ENCODE results near the gene RNF183.
"Not testable (repeated sequence)": the region's sequence is repeated elsewhere in the genome, so short reads cannot be mapped to it uniquely, and the experiment has no call there.

RNF183 gene

DNA sequence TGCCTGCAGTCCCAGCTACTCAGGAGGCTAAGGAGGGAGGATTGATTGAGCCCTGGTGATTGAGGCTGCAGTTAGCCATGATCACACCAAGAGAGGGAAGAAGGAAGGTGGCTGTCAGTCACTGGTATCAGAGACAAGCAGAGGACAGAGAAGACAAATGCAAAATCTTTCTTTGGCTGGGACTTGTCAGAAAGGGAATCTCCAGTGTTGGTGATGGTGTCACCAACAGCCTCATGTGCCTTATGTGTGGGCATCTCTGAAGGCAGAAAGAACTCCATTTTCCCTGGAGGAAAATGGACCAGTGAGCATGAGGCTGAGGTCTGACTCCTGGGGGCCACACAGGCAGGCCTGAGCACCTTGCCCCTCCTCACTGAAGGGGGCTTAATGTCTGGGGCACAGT lies 12.1 kb upstream of the RNF183 start:
- DNase-seq, result no peak

DNA sequence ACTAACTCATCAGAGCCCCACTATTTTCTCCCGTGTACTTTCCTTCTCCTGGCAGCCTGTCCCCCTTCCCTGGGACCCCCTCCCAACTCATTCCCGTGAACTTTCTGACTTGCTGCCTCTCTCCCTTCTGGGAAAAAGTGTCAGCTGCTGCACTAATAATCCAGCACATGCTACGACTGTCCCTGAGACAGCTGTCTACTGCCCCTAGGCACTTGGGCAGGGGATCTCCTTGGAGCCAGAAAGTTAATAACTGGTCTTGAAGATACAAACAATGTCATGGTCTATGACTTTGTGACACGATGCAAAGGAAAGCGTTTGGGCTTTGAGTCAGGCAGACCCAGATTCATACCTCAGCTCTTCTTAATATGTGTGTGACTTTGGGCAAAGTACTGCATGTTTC lies 10.1 kb upstream of the RNF183 start:
- no peak for DNase-seq

DNA sequence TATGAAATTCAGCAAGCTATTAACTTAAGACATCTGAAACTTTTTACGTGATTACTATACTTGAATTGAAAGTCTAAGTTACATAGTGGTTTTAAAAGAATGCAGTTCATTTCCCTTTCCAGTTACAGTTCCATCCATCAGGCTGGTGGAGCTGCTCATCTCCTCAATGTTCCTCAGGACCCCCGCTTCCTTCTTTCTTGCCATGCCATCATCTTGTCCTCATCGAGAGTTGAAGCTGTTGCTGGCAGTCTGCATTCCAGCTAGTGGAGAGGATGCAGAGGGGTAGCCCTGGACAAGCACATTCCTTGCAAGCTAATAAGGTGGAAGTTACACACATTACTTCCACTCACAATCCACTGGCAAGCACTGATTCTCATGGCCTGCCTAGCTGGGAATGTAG lies 8.8 kb upstream of the RNF183 start:
- no peak for DNase-seq

DNA sequence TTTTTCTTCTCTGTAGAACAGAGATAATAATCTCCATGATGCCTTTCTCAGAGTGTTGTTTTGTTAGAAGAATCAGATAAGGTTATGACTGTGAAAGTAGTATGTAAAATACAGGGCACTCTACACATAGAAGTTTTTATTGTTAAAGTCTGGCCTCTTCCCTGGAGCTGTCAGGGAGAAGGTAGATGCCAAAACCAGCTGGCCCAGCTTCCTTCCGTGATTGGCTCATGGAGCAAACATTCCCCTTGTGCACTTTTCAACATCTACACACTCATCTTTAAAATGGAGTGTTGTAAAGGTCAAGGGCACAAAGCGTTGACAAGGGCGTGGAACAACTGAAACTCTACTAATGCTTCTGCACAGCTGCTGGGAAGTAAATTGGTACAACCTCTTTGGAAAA lies 7.4 kb upstream of the RNF183 start:
- DNase-seq, result no peak

DNA sequence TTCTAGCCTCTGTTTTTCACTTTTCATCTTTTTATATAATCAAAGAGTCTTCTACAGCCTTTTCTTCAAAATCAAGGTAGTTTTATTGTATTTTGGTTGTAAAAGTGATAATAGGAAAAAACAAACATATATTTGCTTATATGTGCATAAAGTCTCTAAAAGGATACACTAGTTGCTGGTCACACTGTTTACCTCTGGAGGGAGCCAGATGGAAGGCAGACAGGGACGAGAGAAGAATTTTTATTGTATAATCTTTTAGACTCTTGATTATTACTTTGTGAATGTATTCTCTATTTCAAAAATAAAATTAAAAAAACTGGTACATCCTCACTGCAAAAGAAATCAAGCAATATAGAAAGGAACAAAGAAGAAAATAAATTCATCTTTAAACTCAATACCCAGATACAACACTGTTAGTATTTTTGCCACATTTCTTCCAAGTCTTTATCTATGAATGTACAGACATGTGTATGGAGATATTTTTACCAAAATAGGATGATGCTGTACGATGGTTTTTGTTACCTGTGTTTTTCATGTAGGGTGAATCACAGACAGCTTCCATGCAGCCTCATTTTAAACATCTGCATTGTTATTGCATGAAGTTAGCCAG lies 6.1 kb upstream of the RNF183 start:
- DNase-seq, result peak in 2 of 3 experiments; percentile 13 to 70

DNA sequence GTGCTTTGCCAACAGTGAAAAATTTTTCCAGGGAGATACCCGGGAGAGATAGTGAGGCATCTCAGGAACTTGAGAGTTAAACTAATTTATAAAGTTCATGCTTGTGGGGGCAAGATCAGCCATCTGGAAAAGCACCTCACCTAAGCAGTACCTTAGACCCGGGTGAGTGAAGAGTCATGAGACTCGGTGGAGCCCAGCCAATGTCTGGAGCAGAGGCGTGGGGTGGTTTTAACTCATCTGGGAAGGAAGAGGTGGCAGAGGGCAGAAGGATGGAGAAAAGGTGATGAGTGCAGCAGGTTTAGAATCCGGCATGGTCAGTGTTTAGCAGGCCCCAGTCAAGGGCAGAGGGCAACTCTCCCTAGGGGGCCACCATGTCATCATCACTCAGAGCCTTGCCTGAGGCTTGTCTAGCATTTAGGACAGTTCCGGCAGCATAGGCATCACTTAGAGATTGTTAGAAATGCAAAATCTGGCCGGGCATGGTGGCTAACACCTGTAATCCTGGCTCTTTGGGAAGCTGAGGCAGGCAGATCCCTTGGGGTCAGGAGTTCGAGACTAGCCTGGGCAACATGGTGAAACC lies 4.3 kb upstream of the RNF183 start:
- DNase-seq, result no peak

DNA sequence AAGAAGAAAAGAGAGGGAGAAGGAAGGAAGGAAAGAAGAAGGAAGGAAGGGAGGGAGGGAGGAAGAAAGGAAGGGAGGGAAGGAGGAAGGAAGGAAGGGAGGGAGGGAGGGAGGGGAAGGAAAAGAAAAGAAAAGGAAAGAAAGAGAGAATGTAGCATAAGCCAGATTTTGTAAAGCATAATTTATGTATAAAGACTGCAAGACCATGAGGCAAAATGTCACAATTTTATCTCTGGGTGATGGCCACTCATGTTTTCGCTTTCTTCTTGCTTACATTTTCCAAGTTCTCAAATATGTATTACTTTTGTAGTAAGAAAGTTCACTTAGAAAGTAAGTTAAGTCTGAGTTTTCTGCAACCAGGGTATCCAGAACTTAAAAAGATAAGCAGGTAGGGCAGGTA lies 3.4 kb upstream of the RNF183 start:
- no peak for DNase-seq

DNA sequence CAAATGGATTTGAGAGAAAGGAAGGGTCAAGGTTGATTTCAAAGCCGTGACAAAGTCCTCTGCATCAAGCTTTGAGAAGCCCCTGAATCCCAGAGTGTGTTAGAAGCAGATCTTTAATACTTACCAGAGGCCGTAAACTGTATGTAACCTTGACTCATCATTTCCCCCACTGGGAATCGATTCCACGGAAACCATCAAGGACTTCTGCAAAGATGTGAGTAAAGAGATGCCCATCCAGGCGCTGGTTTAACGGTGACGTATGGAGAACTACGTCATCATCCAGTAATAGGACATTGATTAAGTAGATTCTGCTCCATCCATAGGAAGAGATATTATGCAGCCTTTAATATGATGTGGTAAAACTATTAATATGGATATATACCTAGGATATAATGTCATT lies 1.6 kb downstream of the RNF183 start:
- DNase-seq, result peak in 1 of 3 experiments; percentile 28

DNA sequence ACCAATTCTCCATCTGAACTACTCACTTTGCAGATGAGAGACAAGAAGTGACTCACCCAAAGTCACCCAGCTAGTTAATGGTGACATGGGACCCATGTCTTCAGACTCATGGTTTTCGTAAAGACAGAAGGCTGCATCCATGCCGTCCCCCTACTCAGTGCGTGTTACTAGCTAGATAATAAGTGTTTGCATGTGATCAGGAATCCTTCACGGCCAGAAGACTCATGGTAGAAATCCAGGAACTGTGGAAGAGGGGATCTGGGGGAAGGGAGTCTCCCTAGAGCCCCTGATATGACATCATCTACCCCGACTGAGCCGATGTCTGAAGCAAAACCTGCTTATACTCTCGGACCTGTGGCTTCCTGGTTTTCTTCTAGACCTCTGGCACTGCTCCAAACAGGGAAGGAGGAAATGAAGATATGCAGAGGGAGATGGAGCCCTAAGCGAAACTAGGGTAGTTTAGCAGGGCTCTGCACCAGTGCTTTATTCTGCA lies 3.3 kb downstream of the RNF183 start:
- peak; percentile 49 to 73 (median 57) for DNase-seq

DNA sequence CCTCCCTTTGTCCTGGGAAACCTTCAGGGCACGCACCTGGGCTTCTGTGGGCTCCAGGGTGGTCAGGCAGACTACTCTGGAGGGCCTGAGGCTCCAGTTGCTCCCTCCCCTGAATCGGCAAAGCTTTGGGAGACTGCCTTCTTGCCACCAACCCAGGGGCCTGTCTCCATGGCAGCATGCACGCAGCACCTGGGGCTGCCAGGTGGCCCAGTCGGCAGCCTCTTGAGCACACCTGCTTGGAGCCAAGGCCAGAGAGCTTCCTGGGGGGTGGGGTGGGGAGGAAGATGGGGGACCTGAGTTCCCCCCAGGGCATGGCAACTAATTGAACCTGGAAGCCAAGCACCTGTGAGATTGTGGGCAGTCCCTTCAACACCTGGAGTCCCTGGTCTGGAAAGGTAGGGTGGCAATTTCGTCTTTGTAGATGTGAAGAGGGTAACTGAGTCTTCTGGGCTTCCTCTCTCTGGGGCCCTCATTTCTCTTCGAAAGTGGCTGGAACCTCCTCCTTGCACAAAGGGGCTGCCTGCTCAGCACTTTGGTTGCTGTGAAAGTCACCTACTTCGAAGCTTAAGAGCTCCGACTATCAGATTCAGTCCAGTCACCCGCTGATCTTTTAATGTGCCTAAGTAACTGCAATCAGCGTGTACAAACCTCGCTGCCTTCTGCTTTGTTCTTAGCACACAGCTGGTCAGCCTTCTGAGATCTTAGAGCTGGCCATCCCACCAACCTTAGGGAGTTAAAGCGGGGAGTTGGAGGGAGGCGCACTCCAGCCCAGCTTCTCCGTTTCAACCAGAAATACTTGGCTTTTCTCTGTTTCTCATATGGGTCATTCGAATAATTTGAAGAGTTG lies 4.0 kb downstream of the RNF183 start:
- peak; percentile 83 to 99 (median 98) for DNase-seq

DNA sequence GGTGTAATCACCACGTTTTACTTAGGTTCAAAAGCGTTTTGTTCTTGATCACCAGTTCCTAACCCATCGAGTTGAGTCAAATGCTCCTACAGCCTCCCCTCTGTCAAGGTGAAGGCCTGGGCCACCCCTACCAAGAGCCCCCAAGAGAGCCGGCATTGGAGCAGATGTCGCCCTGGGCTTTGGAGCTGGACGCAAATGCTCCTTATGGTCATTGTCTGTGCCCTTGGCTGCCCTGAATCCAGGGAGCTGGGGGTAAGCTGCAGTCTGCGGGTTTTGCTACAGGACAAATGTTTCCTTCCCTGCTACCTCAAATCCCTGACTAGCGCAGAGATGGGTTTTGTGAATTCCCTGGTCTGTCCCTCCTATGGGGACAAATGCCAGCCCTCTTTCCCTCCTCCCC lies 4.9 kb downstream of the RNF183 start:
- DNase-seq, result peak in 1 of 3 experiments; percentile 40

DNA sequence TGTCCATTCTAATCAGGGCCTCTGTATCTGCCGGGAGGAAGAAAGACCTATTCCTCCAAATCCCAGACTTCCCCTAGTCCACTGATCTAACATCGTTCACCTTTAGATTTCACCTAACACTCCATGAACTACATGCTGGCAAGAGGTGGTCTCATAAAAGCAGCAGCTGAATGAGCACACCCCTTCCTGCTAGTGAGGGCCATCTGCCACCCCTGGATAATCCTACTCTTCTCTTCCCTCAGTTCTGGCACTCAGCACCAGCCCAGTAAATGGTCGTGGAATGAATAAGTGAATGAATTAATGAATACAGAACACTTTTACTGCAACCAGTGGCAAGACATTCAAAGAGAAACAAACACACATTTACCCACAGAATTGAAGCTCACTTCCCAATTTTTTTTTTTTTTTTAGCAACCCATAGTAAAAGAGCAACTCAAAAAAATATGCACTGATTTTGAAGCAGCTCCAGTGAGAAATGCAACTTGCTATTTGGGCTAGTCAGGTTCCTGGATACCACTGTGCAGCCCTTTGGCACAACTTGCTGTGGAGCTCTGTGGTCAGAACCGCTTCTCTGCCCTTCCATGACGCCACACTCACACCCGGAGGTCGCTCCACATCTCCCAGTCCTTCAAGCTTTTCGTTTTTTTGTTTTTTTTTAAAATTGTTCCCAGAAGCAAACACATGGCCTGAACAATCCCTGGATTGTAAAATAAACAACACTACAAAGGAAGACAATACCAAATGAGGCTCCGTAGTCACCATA lies 6.2 kb downstream of the RNF183 start:
- DNase-seq, result no peak

DNA sequence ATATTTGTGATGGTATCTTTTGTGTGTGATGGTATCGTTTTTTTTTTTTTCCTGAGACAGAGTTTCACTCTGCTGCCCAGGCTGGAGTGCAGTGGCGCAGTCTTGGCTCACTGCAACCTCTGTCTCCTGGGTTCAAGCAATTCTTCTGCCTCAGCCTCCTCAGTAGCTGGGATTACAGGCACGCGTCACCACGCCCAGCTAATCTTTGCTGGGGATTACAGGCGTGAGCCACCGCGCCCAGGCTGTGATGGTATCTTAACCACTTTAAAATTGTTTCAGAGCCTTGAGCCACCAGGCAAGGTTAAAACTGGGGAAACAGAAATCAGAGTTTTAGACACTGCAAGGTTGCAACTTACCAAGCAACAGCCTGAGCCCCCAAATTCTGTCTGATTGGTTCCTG lies 6.9 kb downstream of the RNF183 start:
- DNase-seq, result not testable (repeated sequence)

DNA sequence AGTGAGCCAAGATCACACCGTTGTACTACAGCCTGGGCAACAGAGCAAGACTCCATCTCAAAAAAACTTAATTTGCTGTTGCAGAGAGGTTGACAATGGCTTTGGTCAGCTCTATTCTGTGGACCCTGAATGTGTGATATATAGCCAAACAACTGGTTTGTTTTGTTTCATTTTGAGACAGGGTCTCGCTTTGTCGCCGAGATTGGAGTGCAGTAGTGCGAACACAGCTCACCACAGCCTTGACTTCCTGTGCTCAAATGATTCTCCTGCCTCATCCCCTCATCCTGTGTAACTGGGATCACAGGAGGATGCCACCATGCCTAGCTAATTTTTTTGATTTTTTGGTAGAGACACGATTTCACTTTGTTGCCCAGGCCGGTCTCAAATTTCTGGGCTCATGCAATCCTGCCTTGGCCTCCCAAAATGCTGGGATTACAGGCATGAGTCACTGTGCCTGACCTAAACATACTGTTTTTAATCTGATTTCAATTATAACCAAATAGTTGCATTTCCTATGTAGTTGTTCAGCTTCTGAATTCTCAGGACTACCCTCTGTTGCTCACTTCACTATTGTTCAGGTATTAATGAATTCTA lies 9.8 kb downstream of the RNF183 start:
- DNase-seq, result no peak

DNA sequence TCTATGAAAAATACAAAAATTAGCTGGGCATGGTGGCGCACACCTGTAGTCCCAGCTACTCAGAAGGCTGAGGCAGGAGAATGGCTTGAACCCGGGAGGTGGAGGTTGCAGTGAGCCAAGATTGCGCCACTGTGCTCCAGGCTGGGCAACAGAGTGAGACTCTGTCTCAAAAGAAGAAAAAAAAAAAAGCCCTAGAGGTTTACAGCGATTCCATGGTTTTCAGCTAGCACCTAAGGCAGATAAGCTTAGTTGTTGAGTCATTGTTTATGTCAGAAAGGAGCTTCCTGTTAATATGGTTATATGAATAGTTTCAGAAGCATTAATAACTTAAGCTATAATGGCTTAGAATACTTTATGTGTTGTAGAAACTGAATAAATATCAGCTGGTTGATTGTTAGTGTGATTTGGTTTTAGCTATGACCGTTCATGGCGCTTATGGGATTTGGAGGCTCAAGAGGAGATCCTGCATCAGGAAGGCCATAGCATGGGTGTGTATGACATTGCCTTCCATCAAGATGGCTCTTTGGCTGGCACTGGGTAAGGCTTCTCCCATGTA lies 13.0 kb downstream of the RNF183 start:
- no peak for DNase-seq

DNA sequence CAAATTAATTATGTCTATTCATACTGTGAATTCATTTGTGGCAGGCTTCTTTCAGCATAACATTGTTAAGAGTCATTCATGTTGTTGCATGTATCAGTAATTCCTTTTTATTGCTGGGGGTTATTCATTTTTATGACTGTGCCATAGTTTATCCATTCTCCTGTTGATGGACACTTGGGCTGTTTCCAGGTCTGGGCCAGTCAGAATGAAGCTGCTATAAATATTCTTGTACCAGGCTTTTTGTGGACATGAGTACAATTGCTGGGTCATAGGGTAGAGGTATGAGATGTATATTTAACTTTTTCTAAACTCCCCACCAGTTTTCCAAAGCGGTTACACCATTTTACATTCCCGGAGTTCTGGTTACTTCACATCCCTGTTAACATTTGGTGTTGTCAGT lies 14.1 kb downstream of the RNF183 start:
- no peak for DNase-seq

DNA sequence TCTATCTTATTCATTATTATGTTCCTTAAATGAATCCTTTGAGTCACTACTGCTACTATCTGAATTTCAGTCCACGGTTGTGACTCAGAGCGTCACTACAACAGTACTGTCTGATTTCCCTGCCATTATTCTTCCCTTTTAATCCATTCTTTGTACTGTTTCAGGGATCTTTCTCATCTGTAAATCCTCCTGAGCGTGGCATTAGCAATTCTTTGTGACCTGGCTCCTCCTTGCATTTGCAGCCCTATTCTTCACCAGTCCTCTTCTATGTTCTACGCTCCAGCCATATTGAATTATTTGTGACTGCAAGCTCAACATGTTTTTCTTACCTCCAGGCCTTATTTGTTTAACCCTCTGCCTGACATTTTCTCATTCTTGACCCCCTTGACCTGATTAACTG lies 21.8 kb downstream of the RNF183 start:
- DNase-seq, result no peak

DNA sequence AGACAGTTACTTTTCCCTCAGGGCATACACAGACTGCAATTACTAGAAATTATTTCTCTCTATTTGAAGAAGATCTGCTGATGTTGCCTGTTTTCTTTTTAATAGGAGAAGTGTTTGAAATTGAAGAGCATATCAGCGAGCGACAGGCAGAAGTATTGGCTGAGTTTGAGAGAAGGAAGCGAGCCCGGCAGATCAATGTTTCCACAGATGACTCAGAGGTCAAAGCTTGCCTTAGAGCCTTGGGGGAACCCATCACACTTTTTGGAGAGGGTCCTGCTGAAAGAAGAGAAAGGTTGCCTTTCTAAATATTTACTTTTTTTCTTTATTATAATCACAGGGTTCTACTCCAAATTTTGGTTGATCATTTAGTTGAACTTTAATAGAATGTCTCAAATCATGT lies 24.3 kb downstream of the RNF183 start:
- no peak for DNase-seq

DNA sequence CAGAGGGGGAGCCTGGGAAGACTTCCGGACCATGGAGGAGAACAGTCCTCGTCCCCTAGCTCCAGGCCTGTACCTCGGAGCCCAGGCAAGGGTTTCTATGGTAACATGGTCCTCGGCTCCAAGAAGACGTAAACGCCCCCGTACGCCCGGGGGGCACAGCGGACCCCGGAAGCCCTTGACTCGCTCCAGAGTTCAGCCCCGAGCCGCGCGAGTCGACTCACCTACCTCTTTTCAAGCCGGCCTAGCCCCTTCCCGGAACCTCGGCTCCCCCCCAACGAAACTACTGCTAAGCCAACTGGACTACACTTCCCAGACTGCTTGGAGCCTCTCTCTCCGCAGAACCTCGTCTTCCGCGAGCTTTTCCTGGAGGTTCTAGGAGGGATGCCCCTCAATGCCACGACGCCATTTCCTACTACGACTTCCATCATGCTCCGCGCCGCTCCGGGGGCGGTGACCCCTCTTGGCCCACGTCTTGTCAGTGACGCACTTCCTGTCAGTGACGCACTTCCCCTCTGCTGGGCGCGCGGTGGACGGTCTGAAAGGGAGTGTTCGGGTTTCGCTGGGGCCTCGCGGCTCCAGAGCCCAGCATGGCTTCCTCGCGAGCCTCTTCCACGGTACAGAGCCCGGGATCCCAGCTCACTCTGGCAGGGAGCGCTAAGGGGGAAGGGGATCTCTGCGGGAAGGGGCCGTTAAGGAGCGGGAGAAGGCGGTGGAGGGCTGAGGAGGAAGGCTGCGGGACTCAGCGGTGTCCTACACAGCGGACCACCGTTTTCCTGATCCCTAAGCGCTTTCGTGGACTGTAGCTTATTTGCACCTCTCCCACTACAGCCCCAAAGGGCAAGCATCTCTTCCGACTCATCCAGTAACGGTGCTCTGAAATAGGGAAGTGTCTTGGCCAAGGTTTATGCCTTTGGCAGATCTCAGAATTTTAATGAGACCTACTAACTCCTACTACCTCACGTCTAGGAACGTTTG lies 27.7 kb downstream of the RNF183 start, which contains the start of the genes CDC26 and PRPF4:
CDC26 (minus strand) TSS at position 416 of the 975 bp plus-strand sequence. CDS start 3,065 bp downstream, outside the sequence.
PRPF4 (plus strand) TSS at position 502 of the 975 bp plus-strand sequence; CDS start at position 588, 86 bp downstream.
- peak; percentile 92 to 100 (median 98) for DNase-seq

DNA sequence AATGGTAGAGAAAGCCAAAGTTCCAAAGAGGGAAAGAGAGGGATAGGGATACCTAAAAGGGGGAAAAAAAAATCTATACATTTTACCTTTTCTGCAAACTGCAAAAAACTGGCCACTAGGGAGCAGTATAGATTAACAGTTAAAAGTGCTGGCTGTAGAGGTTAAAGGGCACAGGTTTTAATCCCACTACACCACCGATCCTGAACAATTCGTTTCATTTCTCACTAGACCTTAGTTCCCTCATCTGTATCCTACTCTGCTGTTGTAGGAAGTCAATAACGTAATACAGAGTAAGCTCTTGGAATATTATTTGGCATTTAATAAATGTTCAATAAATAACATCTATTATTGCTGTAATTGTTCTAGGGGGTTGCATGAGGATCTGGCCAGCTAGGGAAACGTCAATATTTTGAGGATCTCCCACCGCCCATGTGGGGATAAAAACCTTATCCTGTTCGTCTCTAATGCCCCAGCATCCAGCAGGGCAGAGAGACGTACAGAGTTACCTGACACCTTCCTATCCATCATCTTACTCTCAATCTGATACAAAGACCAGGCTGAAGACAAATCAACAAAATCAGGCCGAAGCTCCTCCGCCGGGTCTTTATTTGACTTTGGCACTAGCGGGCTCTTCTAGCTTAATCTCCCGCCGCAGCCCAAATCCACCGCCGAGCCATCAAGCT lies 28.6 kb downstream of the RNF183 start:
- DNase-seq, result peak; percentile 66 to 89 (median 72)
